Mesendoderm (in vitro differentiated cells): ENCODE measurements around the gene GDA.

Experiments
- DNase-seq: peaks from one replicate; pipeline ENCODE4 v3.0.0; 2013
- H2AK5ac ChIP-seq: 2 replicates; pipeline ENCODE4 v1.6.1; 2013; ENCODE audit warnings: low read length, inconsistent platforms
- H2BK120ac ChIP-seq: 2 replicates; pipeline ENCODE4 v1.6.1; 2013; ENCODE audit warnings: low read depth, mild to moderate bottlenecking, low read length, moderate library complexity, mixed read lengths
- H2BK15ac ChIP-seq: replicated peaks from 2 replicates; pipeline ENCODE4 v1.6.1; 2013; ENCODE audit warnings: low read depth, mild to moderate bottlenecking, moderate library complexity
- H2BK5ac ChIP-seq: 2 replicates; pipeline ENCODE4 v1.6.1; 2013; ENCODE audit warnings: low read length, inconsistent platforms
- H3K18ac ChIP-seq: 2 replicates; pipeline ENCODE4 v1.6.1; 2013; ENCODE audit warnings: mild to moderate bottlenecking, low read length, mixed read lengths
- H3K23ac ChIP-seq: one replicate; pipeline ENCODE4 v1.6.1; 2013; ENCODE audit warnings: low read length
- H3K27ac ChIP-seq: 2 replicates; pipeline ENCODE4 v1.5.1; 2013; ENCODE audit warnings: low read depth, mild to moderate bottlenecking, inconsistent platforms, low read length, moderate library complexity
- H3K27me3 ChIP-seq: 2 replicates; pipeline ENCODE4 v1.6.1; 2013; ENCODE audit warnings: low read length, control low read depth, mild to moderate bottlenecking, inconsistent platforms; ENCODE audit not compliant: insufficient read depth, poor library complexity
- H3K36me3 ChIP-seq: 2 replicates; pipeline ENCODE4 v1.6.1; 2013; ENCODE audit warnings: low read length, inconsistent platforms; ENCODE audit not compliant: control insufficient read depth, insufficient read depth
- H3K4ac ChIP-seq: one replicate; pipeline ENCODE4 v1.6.1; 2013; ENCODE audit warnings: low read depth, mild to moderate bottlenecking, low read length, moderate library complexity
- H3K4me1 ChIP-seq: 2 replicates; pipeline ENCODE4 v1.6.1; 2013; ENCODE audit warnings: low read depth, low read length, inconsistent platforms; ENCODE audit not compliant: control insufficient read depth
- H3K4me2 ChIP-seq: 2 replicates; pipeline ENCODE4 v1.6.1; 2013; ENCODE audit warnings: low read length
- H3K4me3 ChIP-seq: 2 replicates; pipeline ENCODE4 v1.5.1; 2013; ENCODE audit warnings: mild to moderate bottlenecking, low read length
- H3K56ac ChIP-seq: one replicate; pipeline ENCODE4 v1.6.1; 2013; ENCODE audit warnings: low read length
- H3K79me1 ChIP-seq: 2 replicates; pipeline ENCODE4 v1.6.1; 2013; ENCODE audit warnings: low read length, inconsistent platforms
- H3K79me2 ChIP-seq: 2 replicates; pipeline ENCODE4 v1.6.1; 2013; ENCODE audit warnings: mild to moderate bottlenecking, low read length; ENCODE audit not compliant: control insufficient read depth, insufficient read depth
- H3K9ac ChIP-seq: 2 replicates; pipeline ENCODE4 v1.6.1; 2013; ENCODE audit warnings: low read length, inconsistent platforms
- H4K5ac ChIP-seq: one replicate; pipeline ENCODE4 v1.6.1; 2013; ENCODE audit warnings: low read length
- H4K8ac ChIP-seq: one replicate; pipeline ENCODE4 v1.6.1; 2013; ENCODE audit warnings: low read depth, mild to moderate bottlenecking, control low read depth, low read length, moderate library complexity
- WGBS: extraction: QIAGEN DNeasy Blood & Tissue Kit; methylation state at CpG from one replicate; pipeline ENCODE4 v1.1.7; 2013; ENCODE audit warnings: low lambda C conversion rate, missing lambda C conversion rate; ENCODE audit not compliant: insufficient coverage; ENCODE audit errors: extremely low coverage; 5-methylcytosine and 5-hydroxymethylcytosine counted together

GDA gene

DNA sequence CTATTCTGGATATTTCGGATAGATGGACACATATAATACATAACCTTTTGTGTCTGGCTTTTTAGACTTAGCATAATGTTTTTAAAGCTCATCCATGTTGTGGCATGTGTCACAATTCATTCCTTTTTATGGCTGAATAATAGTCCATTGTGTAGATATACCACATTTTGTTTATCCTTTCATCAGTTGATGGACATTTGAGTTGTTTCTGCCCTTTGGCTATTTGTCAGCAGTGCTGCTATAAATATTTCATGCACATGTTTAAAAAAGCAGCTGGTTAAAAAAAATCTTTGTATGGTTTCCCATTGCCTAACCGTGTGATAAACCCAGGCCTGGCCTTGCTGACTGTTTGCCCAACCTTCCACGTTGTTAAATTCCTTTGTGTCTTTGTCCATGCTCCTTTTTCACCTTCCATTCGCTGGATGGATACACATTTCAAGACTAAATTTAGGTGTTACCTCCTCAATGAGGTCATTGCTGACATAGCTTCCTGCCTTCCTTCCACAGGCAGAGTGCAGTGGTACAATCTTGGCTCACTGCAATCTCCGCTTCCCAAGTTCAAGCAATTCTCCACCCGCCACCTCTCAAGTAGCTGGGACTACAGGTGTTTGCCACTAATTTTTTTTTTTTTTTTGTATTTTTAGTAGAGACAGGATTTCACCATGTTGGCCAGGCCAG lies 11.3 kb downstream of the GDA start:
- H3K79me1 ChIP-seq, result no peaks in the 10 kb centered on the region
- no peak overlapping the region for H2BK120ac ChIP-seq
- no CpG with 5 or more reads among the region's 6 CpGs for WGBS
- DNase-seq, result no peak
- no peak overlapping the region for H3K4me3 ChIP-seq
- H3K18ac ChIP-seq, result no peak overlapping the region
- no peaks in the 10 kb centered on the region for H3K4me1 ChIP-seq
- no peaks in the 10 kb centered on the region for H3K27me3 ChIP-seq
- H3K4ac ChIP-seq, result no peak overlapping the region
- no peak overlapping the region for H3K4me2 ChIP-seq
- no peak overlapping the region for H2AK5ac ChIP-seq
- no peak overlapping the region for H3K27ac ChIP-seq
- H3K23ac ChIP-seq, result no peak overlapping the region
- H3K56ac ChIP-seq, result no peak overlapping the region
- no peak overlapping the region for H2BK5ac ChIP-seq
- H3K36me3 ChIP-seq, result no peaks in the 10 kb centered on the region
- H3K9ac ChIP-seq, result no peak overlapping the region
- no peak overlapping the region for H2BK15ac ChIP-seq
- no peak overlapping the region for H4K5ac ChIP-seq
- H4K8ac ChIP-seq, result no peak overlapping the region
- no peaks in the 10 kb centered on the region for H3K79me2 ChIP-seq

DNA sequence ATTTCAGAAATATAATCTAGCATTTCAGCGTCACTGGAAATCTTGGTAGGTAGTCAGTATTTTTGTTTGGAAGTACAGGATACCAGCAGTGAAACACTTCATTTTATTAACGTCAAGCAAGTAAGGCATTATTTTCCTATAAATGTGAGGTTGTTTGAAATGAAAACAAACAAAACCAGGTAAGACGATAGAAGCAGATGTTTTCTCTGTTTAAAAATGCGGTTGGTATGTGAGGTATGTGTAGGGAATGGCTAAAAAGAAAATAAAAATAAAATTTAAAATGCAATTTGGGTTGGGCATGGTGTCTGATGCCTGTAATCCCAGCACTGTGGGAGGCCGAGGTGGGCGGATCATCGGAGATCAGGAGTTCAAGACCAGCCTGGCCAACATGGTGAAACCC lies 16.1 kb downstream of the GDA start:
- H3K36me3 ChIP-seq, result no peaks in the 10 kb centered on the region
- H2BK120ac ChIP-seq, result no peak overlapping the region
- no peaks in the 10 kb centered on the region for H3K79me2 ChIP-seq
- no peak overlapping the region for H3K18ac ChIP-seq
- no peak overlapping the region for H3K56ac ChIP-seq
- H3K23ac ChIP-seq, result no peak overlapping the region
- no peak overlapping the region for H2BK5ac ChIP-seq
- H3K4me1 ChIP-seq, result no peaks in the 10 kb centered on the region
- H3K27me3 ChIP-seq, result no peaks in the 10 kb centered on the region
- H4K5ac ChIP-seq, result no peak overlapping the region
- no peak overlapping the region for H3K9ac ChIP-seq
- no peak overlapping the region for H2BK15ac ChIP-seq
- H3K4ac ChIP-seq, result no peak overlapping the region
- H2AK5ac ChIP-seq, result no peak overlapping the region
- no peak overlapping the region for H3K27ac ChIP-seq
- 90% methylated on average over 2 of the region's 7 CpGs for WGBS
- no peak overlapping the region for H4K8ac ChIP-seq
- no peak overlapping the region for H3K4me2 ChIP-seq
- H3K79me1 ChIP-seq, result no peaks in the 10 kb centered on the region
- DNase-seq, result no peak
- no peak overlapping the region for H3K4me3 ChIP-seq

DNA sequence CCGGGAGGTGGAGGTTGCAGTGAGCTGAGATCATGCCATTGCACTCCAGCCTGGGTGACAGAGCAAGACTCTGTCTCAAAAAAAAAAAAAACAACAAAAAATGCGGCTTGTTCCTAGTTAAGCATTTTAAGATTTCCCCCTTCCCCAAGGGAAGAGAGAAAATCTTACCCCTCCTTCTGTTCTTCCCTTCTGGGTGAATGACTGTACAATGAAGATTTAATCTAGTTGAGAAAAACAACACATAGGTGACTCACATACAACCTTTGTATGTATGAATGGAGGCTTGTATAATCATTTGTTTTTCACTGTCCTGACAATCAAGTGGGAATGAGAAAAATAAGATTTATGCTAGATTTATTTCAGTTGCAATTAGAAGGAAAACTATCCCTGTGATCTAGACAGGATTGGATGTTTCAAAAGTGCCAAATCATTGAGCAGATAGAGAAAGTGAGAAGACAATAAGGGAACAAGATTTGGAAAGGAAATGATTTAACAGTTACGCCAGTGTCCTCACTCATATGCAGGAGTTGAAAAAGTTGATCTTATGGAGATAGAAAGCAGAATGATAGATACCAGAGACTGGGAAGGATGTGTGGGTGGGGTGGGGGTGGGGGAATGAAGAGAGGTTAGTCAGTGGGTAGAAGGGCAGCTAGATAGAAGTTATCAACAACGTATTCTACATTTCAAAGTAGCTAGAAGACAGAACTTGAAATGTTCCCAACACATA lies 16.7 kb downstream of the GDA start:
- no peak overlapping the region for H2BK15ac ChIP-seq
- H2BK120ac ChIP-seq, result no peak overlapping the region
- no peak overlapping the region for H2AK5ac ChIP-seq
- no peak overlapping the region for H3K4me2 ChIP-seq
- no peak overlapping the region for H4K8ac ChIP-seq
- no peak overlapping the region for H3K4me3 ChIP-seq
- no peak overlapping the region for H4K5ac ChIP-seq
- no peak overlapping the region for H2BK5ac ChIP-seq
- H3K79me1 ChIP-seq, result no peaks in the 10 kb centered on the region
- no peaks in the 10 kb centered on the region for H3K27me3 ChIP-seq
- no peak for DNase-seq
- no CpG with 5 or more reads among the region's 4 CpGs for WGBS
- H3K18ac ChIP-seq, result no peak overlapping the region
- no peak overlapping the region for H3K9ac ChIP-seq
- H3K56ac ChIP-seq, result no peak overlapping the region
- no peaks in the 10 kb centered on the region for H3K36me3 ChIP-seq
- H3K27ac ChIP-seq, result no peak overlapping the region
- H3K4me1 ChIP-seq, result no peaks in the 10 kb centered on the region
- H3K4ac ChIP-seq, result no peak overlapping the region
- no peak overlapping the region for H3K23ac ChIP-seq
- no peaks in the 10 kb centered on the region for H3K79me2 ChIP-seq

DNA sequence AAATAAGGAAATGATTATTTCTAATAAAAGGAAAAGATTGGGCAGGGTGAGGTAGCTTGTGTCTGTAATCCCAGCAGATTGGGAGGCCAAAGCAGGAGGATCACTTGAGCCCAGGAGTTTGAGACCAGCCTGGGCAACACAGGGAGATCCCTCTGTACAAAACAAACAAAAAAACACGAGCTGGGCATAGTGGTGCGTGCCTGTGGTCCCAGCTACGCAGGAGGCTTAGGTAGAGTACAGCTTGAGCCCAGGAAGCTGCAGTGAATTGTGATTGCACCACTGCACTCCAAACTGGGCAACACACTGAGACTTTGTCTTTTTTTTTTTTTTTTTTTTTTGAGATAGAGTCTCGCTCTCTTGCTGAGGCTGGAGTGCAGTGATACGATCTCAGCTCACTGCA lies 18.8 kb downstream of the GDA start:
- DNase-seq, result no peak
- Histone ChIP-seq H2AK5ac (no peak overlapping the region), H3K27me3 (no peaks in the 10 kb centered on the region), H3K79me2 (no peaks in the 10 kb centered on the region), H3K23ac (no peak overlapping the region), H3K36me3 (no peaks in the 10 kb centered on the region), H4K8ac (no peak overlapping the region), H2BK120ac (no peak overlapping the region), H3K4me3 (no peak overlapping the region), H4K5ac (no peak overlapping the region), H3K56ac (no peak overlapping the region), H3K4ac (no peak overlapping the region), H3K4me1 (no peaks in the 10 kb centered on the region), H3K27ac (no peak overlapping the region), H3K4me2 (no peak overlapping the region), H2BK5ac (no peak overlapping the region), H2BK15ac (no peak overlapping the region), H3K79me1 (no peaks in the 10 kb centered on the region), H3K9ac (no peak overlapping the region), H3K18ac (no peak overlapping the region)
- no CpG with 5 or more reads among the region's 5 CpGs for WGBS

DNA sequence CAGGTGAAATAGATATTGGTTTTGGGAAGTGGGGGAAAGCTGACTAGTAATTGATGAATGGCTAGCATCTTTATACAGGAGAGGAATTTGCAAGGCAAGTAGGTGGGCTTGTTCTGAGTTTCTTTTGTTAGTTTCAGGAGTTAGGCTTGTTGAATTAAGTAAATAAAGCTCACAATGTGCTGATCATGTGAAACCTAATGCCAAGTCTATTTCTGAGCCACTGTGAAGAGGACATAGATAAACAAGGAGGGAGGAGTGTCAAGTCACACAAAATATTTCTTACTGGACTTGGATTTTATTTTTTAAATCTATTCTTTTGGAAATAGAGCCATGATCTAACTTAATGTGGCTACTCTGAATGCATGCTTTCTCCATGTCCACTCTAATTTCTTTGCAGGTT lies 19.9 kb downstream of the GDA start:
- H2BK120ac ChIP-seq, result no peak overlapping the region
- H3K9ac ChIP-seq, result no peak overlapping the region

DNA sequence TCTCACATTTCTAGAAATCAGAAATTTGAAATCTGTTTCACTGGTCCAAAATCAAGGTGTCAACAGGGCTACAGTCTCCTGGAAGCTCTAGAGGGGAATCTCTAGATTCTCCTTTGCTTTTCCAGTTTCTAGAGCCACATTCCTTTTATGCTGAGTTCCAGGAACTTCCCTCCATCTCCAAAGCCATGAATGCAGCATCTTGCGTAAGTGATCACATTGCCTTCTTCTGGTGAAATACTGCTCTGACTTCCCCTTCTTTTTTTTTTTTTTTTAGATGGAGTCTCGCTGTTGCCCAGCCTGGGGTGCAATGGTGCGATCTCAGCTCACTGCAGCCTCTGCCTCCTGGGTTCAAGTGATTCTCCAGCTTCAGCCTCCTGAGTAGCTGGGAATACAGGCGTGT lies 23.8 kb downstream of the GDA start:
- no peak overlapping the region for H3K18ac ChIP-seq
- no peak overlapping the region for H2BK120ac ChIP-seq
- DNase-seq, result no peak
- H3K27ac ChIP-seq, result no peak overlapping the region
- no peak overlapping the region for H3K4me2 ChIP-seq
- H3K79me2 ChIP-seq, result no peaks in the 10 kb centered on the region
- no peak overlapping the region for H3K23ac ChIP-seq
- no CpG with 5 or more reads among the region's 4 CpGs for WGBS
- no peak overlapping the region for H3K4me3 ChIP-seq
- no peak overlapping the region for H2AK5ac ChIP-seq
- no peak overlapping the region for H2BK15ac ChIP-seq
- no peak overlapping the region for H3K4ac ChIP-seq
- no peak overlapping the region for H3K56ac ChIP-seq
- no peaks in the 10 kb centered on the region for H3K36me3 ChIP-seq
- no peak overlapping the region for H4K8ac ChIP-seq
- H2BK5ac ChIP-seq, result no peak overlapping the region
- H3K27me3 ChIP-seq, result no peaks in the 10 kb centered on the region
- no peaks in the 10 kb centered on the region for H3K79me1 ChIP-seq
- H3K4me1 ChIP-seq, result no peaks in the 10 kb centered on the region
- H3K9ac ChIP-seq, result no peak overlapping the region
- no peak overlapping the region for H4K5ac ChIP-seq

More for the DNA sequence above, 19.9 kb downstream of the GDA start:
- Histone ChIP-seq H2AK5ac (no peak overlapping the region), H3K4ac (no peak overlapping the region), H3K27ac (no peak overlapping the region), H4K5ac (no peak overlapping the region), H3K27me3 (no peaks in the 10 kb centered on the region), H3K56ac (no peak overlapping the region), H3K18ac (no peak overlapping the region), H3K4me1 (no peaks in the 10 kb centered on the region), H3K4me2 (no peak overlapping the region), H3K36me3 (no peaks in the 10 kb centered on the region), H3K4me3 (no peak overlapping the region), H3K23ac (no peak overlapping the region), H2BK5ac (no peak overlapping the region), H3K79me1 (no peaks in the 10 kb centered on the region), H4K8ac (no peak overlapping the region), H2BK15ac (no peak overlapping the region), H3K79me2 (no peaks in the 10 kb centered on the region)
- no peak for DNase-seq
